ENCODE measurements around the gene WDR1.

- TF ChIP-seq, protein P1, sequence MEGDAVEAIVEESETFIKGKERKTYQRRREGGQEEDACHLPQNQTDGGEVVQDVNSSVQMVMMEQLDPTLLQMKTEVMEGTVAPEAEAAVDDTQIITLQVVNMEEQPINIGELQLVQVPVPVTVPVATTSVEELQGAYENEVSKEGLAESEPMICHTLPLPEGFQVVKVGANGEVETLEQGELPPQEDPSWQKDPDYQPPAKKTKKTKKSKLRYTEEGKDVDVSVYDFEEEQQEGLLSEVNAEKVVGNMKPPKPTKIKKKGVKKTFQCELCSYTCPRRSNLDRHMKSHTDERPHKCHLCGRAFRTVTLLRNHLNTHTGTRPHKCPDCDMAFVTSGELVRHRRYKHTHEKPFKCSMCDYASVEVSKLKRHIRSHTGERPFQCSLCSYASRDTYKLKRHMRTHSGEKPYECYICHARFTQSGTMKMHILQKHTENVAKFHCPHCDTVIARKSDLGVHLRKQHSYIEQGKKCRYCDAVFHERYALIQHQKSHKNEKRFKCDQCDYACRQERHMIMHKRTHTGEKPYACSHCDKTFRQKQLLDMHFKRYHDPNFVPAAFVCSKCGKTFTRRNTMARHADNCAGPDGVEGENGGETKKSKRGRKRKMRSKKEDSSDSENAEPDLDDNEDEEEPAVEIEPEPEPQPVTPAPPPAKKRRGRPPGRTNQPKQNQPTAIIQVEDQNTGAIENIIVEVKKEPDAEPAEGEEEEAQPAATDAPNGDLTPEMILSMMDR (IDR thresholded peaks at IDR 0.05) = no peak
- TF ChIP-seq POLR2A (IDR thresholded peaks at IDR 0.05; ENCODE audit: low read depth) (no peak), EP300 (IDR thresholded peaks at IDR 0.05) (no peak)
Observed at GRCh38 chr4:10050721-10051120, 65.9 kb downstream of the WDR1 start.
